HG02973 (cell line): ENCODE data around the gene CEACAM19.
"Not testable (repeated sequence)": the region's sequence is repeated elsewhere in the genome, so short reads cannot be mapped to it uniquely, and the experiment has no call there.

Experiments
- ATAC-seq: cut with Tn5 transposase; IDR thresholded peaks from one replicate; pipeline ENCODE4 v1.9.1; 2021; ENCODE audit warnings: moderate library complexity; ENCODE audit not compliant: unreplicated experiment

The CEACAM19 gene

DNA sequence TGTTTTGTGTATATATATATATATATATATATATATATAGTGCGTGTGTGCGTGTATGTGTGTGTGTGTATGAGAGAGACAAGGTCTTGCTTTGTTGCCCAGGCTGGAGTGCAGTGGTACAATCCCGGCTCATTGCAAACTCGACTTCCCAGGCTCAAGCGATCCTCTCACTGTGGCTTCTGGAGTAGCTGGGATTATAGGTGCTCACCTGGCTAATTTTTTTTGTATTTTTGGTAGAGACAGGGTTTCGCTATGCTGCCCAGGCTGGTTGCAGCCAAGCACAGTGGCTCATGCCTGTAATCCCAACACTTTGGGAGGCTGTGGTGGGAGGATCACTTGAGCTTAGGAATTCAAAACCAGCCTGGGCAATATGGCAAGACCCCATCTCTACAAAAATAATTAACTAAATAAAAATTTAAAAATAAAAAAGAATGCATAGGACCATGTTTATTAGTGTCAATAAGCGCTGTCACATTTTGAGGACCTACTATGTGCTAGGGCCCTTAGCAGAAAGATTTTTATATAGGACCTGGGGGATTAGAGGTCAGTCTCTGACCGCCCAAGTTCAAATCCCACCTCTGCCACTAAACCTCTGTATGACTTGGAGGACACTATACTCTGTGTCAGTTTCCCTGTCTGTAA is 25.8 kb upstream of the CEACAM19 start:
- no peak for ATAC-seq

GRCh38 chr19:44646049-44646416 is 25.2 kb upstream of the CEACAM19 start:
- no peak for ATAC-seq

DNA sequence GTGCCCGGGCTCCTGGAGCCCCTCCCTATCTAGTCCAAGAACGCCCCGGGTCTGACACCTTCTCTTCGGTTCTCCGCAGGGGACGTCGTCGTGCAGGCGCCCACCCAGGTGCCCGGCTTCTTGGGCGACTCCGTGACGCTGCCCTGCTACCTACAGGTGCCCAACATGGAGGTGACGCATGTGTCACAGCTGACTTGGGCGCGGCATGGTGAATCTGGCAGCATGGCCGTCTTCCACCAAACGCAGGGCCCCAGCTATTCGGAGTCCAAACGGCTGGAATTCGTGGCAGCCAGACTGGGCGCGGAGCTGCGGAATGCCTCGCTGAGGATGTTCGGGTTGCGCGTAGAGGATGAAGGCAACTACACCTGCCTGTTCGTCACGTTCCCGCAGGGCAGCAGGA is 24.1 kb upstream of the CEACAM19 start:
- no peak for ATAC-seq

- no peak for ATAC-seq
Measured at GRCh38 chr19:44648631-44649251, 22.5 kb upstream of the CEACAM19 start.

- ATAC-seq = no peak
Measured at GRCh38 chr19:44649578-44650145, 21.6 kb upstream of the CEACAM19 start.

- no peak for ATAC-seq
Measured at GRCh38 chr19:44653343-44653742, 17.9 kb upstream of the CEACAM19 start.

DNA sequence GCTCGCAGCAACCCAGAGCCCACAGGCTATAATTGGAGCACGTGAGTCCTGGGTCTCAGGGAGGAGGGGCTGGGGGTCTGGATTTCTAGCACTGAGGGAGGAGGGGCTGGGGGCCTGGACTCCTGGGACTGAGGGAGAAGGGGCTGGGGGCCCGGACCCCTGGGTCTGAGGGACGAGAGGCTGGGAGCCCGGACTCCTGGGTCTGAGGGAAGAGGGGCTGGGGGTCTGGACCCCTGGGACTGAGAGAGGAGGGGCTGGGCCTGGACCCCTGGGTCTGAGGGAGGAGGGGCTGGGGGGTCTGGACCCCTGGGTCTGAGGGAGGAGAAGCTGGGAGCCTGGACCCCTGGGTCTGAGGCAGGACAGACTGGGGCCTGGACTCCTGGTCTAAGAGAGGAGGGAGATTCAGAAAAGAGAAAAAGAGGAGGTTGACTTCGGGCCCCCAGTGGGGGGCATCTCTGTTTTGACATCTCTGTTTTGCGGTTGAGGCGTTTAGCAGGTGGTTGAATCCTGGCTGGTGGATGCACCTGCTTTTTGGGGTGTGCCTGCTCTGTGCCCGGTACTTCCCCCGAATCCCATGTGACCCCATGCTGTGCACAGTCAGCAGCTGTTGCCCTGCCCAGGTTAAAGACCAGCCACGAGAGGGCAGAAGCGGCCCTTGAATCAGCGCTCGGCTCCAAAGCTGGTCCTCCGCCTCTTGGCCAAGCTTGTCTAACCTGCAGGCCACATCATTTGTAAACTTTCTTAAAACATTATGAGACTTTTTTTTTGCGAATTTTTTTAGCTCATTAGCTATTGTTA is 17.1 kb upstream of the CEACAM19 start:
- peak; percentile 83 for ATAC-seq

DNA sequence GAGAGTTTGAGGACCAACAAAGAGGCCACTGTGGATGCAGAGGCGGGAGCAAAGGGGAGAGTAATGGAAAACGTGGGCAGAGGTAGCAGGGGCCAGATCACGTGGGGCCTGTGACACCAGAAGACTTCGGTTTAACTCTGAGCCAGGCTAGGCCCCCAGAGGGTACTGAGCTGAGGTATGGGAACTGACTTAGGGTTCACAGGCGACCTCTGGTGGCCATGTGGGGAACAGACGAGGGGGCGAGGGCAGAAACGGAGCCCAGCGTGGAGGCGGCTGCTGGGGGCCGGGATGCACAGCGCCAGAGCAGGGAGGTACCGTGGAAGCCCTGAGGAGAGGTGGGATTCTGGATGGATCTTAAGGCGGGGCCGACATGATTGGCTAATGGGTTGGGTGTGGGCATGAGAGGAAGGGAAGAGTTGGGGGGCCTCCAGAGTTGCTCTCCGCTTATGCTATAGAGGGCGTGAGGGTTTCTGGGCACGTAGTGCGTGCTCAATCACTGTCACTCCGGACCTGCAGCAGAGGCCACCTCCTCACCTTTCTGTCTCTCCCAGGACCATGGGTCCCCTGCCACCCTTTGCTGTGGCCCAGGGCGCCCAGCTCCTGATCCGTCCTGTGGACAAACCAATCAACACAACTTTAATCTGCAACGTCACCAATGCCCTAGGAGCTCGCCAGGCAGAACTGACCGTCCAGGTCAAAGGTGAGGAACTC is 13.9 kb upstream of the CEACAM19 start:
- no peak for ATAC-seq

DNA sequence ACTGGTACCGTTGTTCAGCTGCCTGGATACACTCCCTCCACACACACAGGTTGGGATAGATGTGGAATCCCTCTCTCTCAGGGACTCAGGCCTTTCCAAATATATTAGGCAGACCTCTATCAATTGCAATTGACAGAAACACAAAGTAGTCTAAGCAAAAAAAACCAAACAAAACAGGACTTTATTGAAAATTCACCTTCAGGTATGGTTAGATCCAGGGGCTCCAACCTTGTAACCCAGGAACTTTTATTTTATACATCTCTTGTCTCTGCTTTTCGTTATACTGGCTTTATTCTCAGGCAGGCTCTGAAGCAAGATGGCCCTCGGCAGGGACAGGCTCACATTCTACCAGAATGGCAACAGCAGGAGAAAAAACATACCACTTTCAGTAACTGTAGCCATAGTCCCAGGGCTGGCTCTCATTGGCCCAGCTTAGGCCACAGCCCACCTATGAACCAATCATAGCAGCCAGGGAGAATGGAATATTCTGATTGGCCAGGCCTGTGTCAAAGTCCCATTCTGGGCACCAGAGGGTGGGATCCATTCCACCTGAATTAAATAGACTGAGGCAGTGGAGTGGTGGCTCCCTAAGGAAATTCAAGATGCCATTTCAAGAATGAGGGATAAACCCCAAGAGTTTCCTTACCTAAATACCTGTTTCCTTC is 13.1 kb upstream of the CEACAM19 start:
- no peak for ATAC-seq

- ATAC-seq = no peak
Measured at GRCh38 chr19:44660081-44660480, 11.2 kb upstream of the CEACAM19 start.

DNA sequence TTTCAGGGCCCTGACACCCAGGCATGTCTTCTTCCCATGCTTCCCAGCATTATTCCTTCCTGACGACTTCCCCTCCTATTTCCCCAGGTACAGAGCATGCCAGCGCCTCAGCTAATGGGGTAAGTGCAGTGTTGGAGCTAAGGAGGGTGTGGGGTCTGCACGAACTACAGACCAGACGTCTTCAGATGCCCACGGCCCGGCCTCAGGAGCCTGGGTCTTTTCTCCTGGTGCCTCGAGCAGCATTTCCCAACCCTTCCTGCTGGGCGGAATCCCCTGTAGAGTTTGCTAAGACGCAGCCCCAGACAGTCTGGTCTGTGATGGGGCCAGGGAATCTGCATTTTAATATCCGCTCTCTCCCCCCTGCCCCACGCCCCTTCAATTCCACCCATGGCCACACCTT is 10.1 kb upstream of the CEACAM19 start:
- ATAC-seq = no peak

GRCh38 chr19:44661904-44662303 is 9.4 kb upstream of the CEACAM19 start:
- no peak for ATAC-seq

DNA sequence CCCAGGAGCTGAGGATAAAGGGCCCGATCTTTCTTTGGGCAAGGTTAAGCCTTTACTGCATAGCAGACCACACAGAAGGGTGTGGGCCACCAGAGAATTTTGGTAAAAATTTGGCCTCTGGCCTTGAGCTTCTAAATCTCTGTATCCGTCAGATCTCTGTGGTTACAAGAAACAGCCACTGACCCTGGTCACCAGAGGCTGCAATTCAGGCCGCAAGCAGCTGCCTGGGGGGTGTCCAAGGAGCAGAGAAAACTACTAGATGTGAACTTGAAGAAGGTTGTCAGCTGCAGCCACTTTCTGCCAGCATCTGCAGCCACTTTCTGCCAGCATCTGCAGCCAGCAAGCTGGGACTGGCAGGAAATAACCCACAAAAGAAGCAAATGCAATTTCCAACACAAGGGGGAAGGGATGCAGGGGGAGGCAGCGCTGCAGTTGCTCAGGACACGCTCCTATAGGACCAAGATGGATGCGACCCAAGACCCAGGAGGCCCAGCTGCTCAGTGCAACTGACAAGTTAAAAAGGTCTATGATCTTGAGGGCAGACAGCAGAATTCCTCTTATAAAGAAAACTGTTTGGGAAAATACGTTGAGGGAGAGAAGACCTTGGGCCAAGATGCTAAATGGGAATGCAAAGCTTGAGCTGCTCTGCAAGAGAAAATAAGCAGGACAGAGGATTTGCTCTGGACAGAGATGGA is 8.4 kb upstream of the CEACAM19 start:
- ATAC-seq = no peak

DNA sequence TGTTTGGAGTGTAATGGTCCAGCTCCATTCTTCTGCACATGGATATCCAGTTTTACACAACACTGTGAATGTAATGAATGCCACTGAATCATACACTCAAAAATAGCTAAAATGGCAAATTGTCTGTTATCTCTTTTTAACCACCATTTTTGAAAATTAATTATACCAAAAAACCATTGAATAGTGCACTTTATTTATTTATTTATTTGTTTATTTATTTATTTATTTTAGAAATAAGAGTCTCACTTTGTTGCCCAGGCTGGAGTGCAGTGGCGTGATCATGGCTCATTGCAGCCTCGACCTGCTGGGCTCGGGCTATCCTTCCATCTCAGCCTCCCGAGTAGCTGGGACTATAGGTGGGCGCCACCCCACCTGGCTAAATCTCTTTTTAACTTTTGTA is 7.3 kb upstream of the CEACAM19 start:
- ATAC-seq = no peak

DNA sequence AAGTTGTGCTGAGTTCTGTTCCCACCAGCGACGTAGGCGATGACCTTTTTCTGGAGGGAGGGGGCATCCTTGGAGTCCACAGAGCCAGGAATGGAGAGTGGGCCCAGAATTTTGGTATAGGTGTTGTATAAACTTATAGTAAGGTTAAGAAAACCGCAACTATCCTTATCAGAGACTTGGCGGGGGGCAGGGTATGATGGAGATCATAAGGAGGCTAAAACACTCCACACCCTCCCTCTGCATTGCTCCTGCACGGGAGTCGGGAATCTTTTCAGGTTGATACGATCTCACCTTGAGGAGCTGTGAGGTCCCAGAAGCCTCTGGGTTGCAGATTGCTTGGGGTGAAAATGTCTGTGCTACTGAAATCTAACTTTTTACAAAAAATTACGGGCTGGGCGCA is 6.3 kb upstream of the CEACAM19 start:
- no peak for ATAC-seq

- no peak for ATAC-seq
Measured at GRCh38 chr19:44666852-44667556, 4.3 kb upstream of the CEACAM19 start.

GRCh38 chr19:44668985-44669764 is 2.1 kb upstream of the CEACAM19 start:
- no peak for ATAC-seq

- ATAC-seq = not testable (repeated sequence)
Measured at GRCh38 chr19:44670027-44670426, 1.3 kb upstream of the CEACAM19 start.

- ATAC-seq = no peak
Measured at GRCh38 chr19:44672226-44672625, 944 bp downstream of the CEACAM19 start.
